Activated CD4-positive, alpha-beta T cell treated with anti-CD3 and anti-CD28 coated beads, Interleukin-2, amount 10 ng/mL, durations not matched to agents 24 days and 14 days (primary cell): ENCODE data around the gene WNK1. TPM values are rescaled to one million over a fixed set of nuclear protein-coding genes. Genes with fewer than 3 reads are reported as not detected.
"Not testable (repeated sequence)": the region's sequence is repeated elsewhere in the genome, so short reads cannot be mapped to it uniquely, and the experiment has no call there.

Experiments
- DNase-seq: peaks from one replicate; pipeline ENCODE4 v3.0.0; 2022
- H3K27ac Mint-ChIP-seq: one replicate; pipeline ENCODE4 v1.8.0; 2022; ENCODE audit warnings: mild to moderate bottlenecking, mixed read lengths
- H3K27me3 Mint-ChIP-seq: one replicate; pipeline ENCODE4 v1.8.0; 2022; ENCODE audit warnings: mixed read lengths
- H3K36me3 Mint-ChIP-seq: one replicate; pipeline ENCODE4 v1.8.0; 2022; ENCODE audit warnings: low read depth, mild to moderate bottlenecking, mixed read lengths
- H3K4me1 Mint-ChIP-seq: one replicate; pipeline ENCODE4 v1.8.0; 2021; ENCODE audit warnings: mixed read lengths
- H3K4me3 Mint-ChIP-seq: one replicate; pipeline ENCODE4 v1.8.0; 2022; ENCODE audit warnings: mild to moderate bottlenecking, moderate library complexity, mixed read lengths
- H3K9me3 Mint-ChIP-seq: one replicate; pipeline ENCODE4 v1.8.0; 2021; ENCODE audit warnings: mixed read lengths
- intact Hi-C: fragments of 100-400 bp; cut with micrococcal nuclease; formaldehyde crosslinking; loops from one replicate; pipeline ENCODE4 v1.15.1; 2023
- total RNA-seq: library from RNA; stranded (reverse); gene quantifications from 2 replicates; pipeline ENCODE4 v1.2.3, GENCODE V29; 2022

WNK1 gene
- total RNA-seq, 1 donor from 2014 or later, result 156 TPM

- Mint-ChIP-seq H3K4me3 (no peak overlapping the region), H3K36me3 (peaks cover 63% of the 10 kb centered on the region), H3K9me3 (no peaks in the 10 kb centered on the region), H3K27ac (no peak overlapping the region), H3K4me1 (peaks cover 16% of the 10 kb centered on the region), H3K27me3 (no peaks in the 10 kb centered on the region)
- DNase-seq, result no peak
- intact Hi-C loops, result no loop called here
Measured at GRCh38 chr12:913919-914698, 161.7 kb downstream of the WNK1 start.

- Mint-ChIP-seq H3K27me3 (no peaks in the 10 kb centered on the region), H3K27ac (peak overlapping the region; percentile 71), H3K36me3 (peaks cover 58% of the 10 kb centered on the region), H3K4me1 (peaks cover 16% of the 10 kb centered on the region), H3K4me3 (no peak overlapping the region), H3K9me3 (no peaks in the 10 kb centered on the region)
- peak; percentile 61 for DNase-seq
- intact Hi-C loops, result no loop called here
Measured at GRCh38 chr12:915090-915489, 162.7 kb downstream of the WNK1 start.

- intact Hi-C loops, result no loop called here
- Mint-ChIP-seq H3K27me3 (no peaks in the 10 kb centered on the region), H3K4me1 (peaks cover 16% of the 10 kb centered on the region), H3K4me3 (peak overlapping the region; percentile 69), H3K27ac (peak overlapping the region; percentile 86), H3K36me3 (peaks cover 62% of the 10 kb centered on the region), H3K9me3 (no peaks in the 10 kb centered on the region)
- DNase-seq, result peak; percentile 70
Measured at GRCh38 chr12:916240-916639, 163.9 kb downstream of the WNK1 start.

- H3K27ac Mint-ChIP-seq, result peak overlapping the region; percentile 0
- no peaks in the 10 kb centered on the region for H3K27me3 Mint-ChIP-seq
- H3K36me3 Mint-ChIP-seq, result peaks cover 63% of the 10 kb centered on the region
Measured at GRCh38 chr12:916712-917445, 164.5 kb downstream of the WNK1 start.

GRCh38 chr12:920676-921075, 168.3 kb downstream of the WNK1 start:
- H3K4me1 Mint-ChIP-seq, result peaks cover 2% of the 10 kb centered on the region
- H3K27me3 Mint-ChIP-seq, result no peaks in the 10 kb centered on the region
- no peak overlapping the region for H3K4me3 Mint-ChIP-seq
- peaks cover 55% of the 10 kb centered on the region for H3K36me3 Mint-ChIP-seq
- no peaks in the 10 kb centered on the region for H3K9me3 Mint-ChIP-seq
- H3K27ac Mint-ChIP-seq, result peak overlapping the region; percentile 26
- no peak for DNase-seq
- intact Hi-C loops, result no loop called here

More at GRCh38 chr12:916712-917445, 164.5 kb downstream of the WNK1 start:
- no peak for DNase-seq
- peaks cover 16% of the 10 kb centered on the region for H3K4me1 Mint-ChIP-seq
- H3K9me3 Mint-ChIP-seq, result no peaks in the 10 kb centered on the region
- no peak overlapping the region for H3K4me3 Mint-ChIP-seq
- intact Hi-C loops, result no loop called here

GRCh38 chr12:922285-922684, 169.9 kb downstream of the WNK1 start:
- no peaks in the 10 kb centered on the region for H3K27me3 Mint-ChIP-seq
- H3K36me3 Mint-ChIP-seq, result peaks cover 51% of the 10 kb centered on the region
- H3K4me3 Mint-ChIP-seq, result no peak overlapping the region
- DNase-seq, result no peak
- intact Hi-C loops, result no loop called here
- no peaks in the 10 kb centered on the region for H3K4me1 Mint-ChIP-seq
- no peak overlapping the region for H3K27ac Mint-ChIP-seq
- H3K9me3 Mint-ChIP-seq, result no peaks in the 10 kb centered on the region

GRCh38 chr12:926641-927040, 174.3 kb downstream of the WNK1 start:
- Mint-ChIP-seq H3K27me3 (no peaks in the 10 kb centered on the region), H3K36me3 (peaks cover 41% of the 10 kb centered on the region), H3K4me1 (no peaks in the 10 kb centered on the region), H3K4me3 (no peak overlapping the region), H3K9me3 (no peaks in the 10 kb centered on the region), H3K27ac (no peak overlapping the region)
- intact Hi-C loops, result no loop called here
- DNase-seq, result no peak

- Mint-ChIP-seq H3K27ac (no peak overlapping the region), H3K4me3 (no peak overlapping the region), H3K36me3 (peaks cover 27% of the 10 kb centered on the region), H3K9me3 (no peaks in the 10 kb centered on the region), H3K4me1 (peaks cover 4% of the 10 kb centered on the region), H3K27me3 (no peaks in the 10 kb centered on the region)
- intact Hi-C loops, result no loop called here
- no peak for DNase-seq
Measured at GRCh38 chr12:931060-931459, 178.7 kb downstream of the WNK1 start.

GRCh38 chr12:931591-931990, 179.2 kb downstream of the WNK1 start:
- no peaks in the 10 kb centered on the region for H3K27me3 Mint-ChIP-seq
- intact Hi-C loops, result no loop called here
- H3K9me3 Mint-ChIP-seq, result no peaks in the 10 kb centered on the region
- peaks cover 24% of the 10 kb centered on the region for H3K36me3 Mint-ChIP-seq
- H3K4me3 Mint-ChIP-seq, result no peak overlapping the region
- DNase-seq, result no peak
- H3K4me1 Mint-ChIP-seq, result peaks cover 4% of the 10 kb centered on the region
- no peak overlapping the region for H3K27ac Mint-ChIP-seq

GRCh38 chr12:935891-936290, 183.5 kb downstream of the WNK1 start:
- H3K36me3 Mint-ChIP-seq, result peaks cover 25% of the 10 kb centered on the region
- intact Hi-C loops, H3K4me1 Mint-ChIP-seq, H3K27ac Mint-ChIP-seq, H3K27me3 Mint-ChIP-seq, H3K4me3 Mint-ChIP-seq, DNase-seq, H3K9me3 Mint-ChIP-seq: not testable (repeated sequence)

GRCh38 chr12:936377-937345, 184.3 kb downstream of the WNK1 start:
- intact Hi-C loops, result no loop called here
- H3K27ac Mint-ChIP-seq, result no peak overlapping the region
- no peak for DNase-seq

GRCh38 chr12:938810-939209, 186.4 kb downstream of the WNK1 start:
- intact Hi-C loops, result no loop called here
- no peaks in the 10 kb centered on the region for H3K27me3 Mint-ChIP-seq
- H3K27ac Mint-ChIP-seq, result no peak overlapping the region
- peaks cover 5% of the 10 kb centered on the region for H3K4me1 Mint-ChIP-seq
- H3K4me3 Mint-ChIP-seq, result no peak overlapping the region
- no peak for DNase-seq
- H3K36me3 Mint-ChIP-seq, result peaks cover 30% of the 10 kb centered on the region
- H3K9me3 Mint-ChIP-seq, result no peaks in the 10 kb centered on the region

More at GRCh38 chr12:936377-937345, 184.3 kb downstream of the WNK1 start:
- Mint-ChIP-seq H3K4me1 (peaks cover 6% of the 10 kb centered on the region), H3K4me3 (no peak overlapping the region), H3K36me3 (peaks cover 23% of the 10 kb centered on the region), H3K9me3 (no peaks in the 10 kb centered on the region), H3K27me3 (no peaks in the 10 kb centered on the region)

- no peaks in the 10 kb centered on the region for H3K9me3 Mint-ChIP-seq
- intact Hi-C loops, result loop anchor here (10.0 kb wide), 1 partner anchor 98 kb away; no protein-coding TSS in a partner anchor
- peaks cover 25% of the 10 kb centered on the region for H3K4me1 Mint-ChIP-seq
- no peaks in the 10 kb centered on the region for H3K27me3 Mint-ChIP-seq
- no peak overlapping the region for H3K4me3 Mint-ChIP-seq
- DNase-seq, result no peak
- peak overlapping the region; percentile 34 for H3K27ac Mint-ChIP-seq
- peaks cover 44% of the 10 kb centered on the region for H3K36me3 Mint-ChIP-seq
Measured at GRCh38 chr12:943051-943450, 190.7 kb downstream of the WNK1 start.
